ENCODE data around the gene MUS81.

DNA sequence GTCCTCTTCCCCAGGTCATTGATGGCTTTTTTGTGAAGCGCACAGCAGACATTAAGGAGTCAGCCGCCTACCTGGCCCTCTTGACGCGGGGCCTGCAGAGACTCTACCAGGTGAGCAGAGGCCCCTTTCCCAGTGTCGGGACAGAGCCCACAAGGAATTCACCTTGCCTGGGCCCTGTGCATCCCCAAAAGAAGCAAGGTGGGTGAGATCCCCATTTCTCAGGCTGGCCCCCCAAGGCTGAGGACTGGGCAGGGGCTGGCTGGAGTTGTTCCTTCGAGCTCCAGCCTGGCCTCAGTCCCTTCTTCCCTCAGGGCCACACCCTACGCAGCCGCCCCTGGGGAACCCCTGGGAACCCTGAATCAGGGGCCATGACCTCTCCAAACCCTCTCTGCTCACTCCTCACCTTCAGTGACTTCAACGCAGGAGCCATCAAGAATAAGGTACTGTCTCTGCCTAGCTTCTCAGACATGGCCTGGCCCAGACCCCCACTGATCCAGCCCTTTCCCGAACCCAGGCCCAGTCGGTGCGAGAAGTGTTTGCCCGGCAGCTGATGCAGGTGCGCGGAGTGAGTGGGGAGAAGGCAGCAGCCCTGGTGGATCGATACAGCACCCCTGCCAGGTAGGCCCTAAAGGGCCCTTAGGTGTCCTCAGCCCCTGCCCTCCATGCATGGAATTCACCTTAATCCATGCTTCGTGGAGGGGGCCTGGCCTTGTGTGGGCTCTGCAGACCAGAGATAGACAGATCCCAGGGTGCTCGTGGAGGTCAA is 4.7 kb downstream of the MUS81 start:
- TF ChIP-seq, protein P1, sequence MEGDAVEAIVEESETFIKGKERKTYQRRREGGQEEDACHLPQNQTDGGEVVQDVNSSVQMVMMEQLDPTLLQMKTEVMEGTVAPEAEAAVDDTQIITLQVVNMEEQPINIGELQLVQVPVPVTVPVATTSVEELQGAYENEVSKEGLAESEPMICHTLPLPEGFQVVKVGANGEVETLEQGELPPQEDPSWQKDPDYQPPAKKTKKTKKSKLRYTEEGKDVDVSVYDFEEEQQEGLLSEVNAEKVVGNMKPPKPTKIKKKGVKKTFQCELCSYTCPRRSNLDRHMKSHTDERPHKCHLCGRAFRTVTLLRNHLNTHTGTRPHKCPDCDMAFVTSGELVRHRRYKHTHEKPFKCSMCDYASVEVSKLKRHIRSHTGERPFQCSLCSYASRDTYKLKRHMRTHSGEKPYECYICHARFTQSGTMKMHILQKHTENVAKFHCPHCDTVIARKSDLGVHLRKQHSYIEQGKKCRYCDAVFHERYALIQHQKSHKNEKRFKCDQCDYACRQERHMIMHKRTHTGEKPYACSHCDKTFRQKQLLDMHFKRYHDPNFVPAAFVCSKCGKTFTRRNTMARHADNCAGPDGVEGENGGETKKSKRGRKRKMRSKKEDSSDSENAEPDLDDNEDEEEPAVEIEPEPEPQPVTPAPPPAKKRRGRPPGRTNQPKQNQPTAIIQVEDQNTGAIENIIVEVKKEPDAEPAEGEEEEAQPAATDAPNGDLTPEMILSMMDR (IDR thresholded peaks at IDR 0.05; ENCODE audit: extremely low read depth in 1 of 2, insufficient read depth in 1 of 2, low read depth in 1 of 2, low read length in 2 of 2): no peak
- TF ChIP-seq MYC (IDR thresholded peaks at IDR 0.05; ENCODE audit: low read depth, low read length) (no peak), POLR2AphosphoS5 (IDR thresholded peaks at IDR 0.05; ENCODE audit: insufficient read depth, low read depth, low read length) (no peak), POLR2A (IDR thresholded peaks at IDR 0.05; ENCODE audit: low read depth, low read length) (no peak), EZH2 (IDR thresholded peaks at IDR 0.05; ENCODE audit: borderline replicate concordance, low read depth, low read length, severe bottlenecking) (no peak), JUN (IDR thresholded peaks at IDR 0.05; ENCODE audit: borderline replicate concordance, insufficient read depth, insufficient read length, low read depth) (no peak), GATA2 (IDR thresholded peaks at IDR 0.05; ENCODE audit: insufficient read depth, insufficient read length, low read depth, low read length) (no peak), FOS (IDR thresholded peaks at IDR 0.05; ENCODE audit: borderline replicate concordance, insufficient read depth, low read length) (no peak)
- TF ChIP-seq, protein P2, sequence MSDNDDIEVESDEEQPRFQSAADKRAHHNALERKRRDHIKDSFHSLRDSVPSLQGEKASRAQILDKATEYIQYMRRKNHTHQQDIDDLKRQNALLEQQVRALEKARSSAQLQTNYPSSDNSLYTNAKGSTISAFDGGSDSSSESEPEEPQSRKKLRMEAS (IDR thresholded peaks at IDR 0.05; ENCODE audit: insufficient read depth, insufficient read length): no peak

Measured in endothelial cell of umbilical vein (primary cell).